Bone marrow (tissue), 2 donors: ENCODE data around the gene MORN1.
"Not testable (repeated sequence)": the region's sequence is repeated elsewhere in the genome, so short reads cannot be mapped to it uniquely, and the experiment has no call there.

Experiments used
- DNase-seq, 2 donors: peaks; one replicate each; lab custom pipeline; 2025; lab: John Stamatoyannopoulos, UW

Gene MORN1

GRCh38 chr1:2304282-2304681, 87.1 kb downstream of the MORN1 start:
- no peak for DNase-seq

GRCh38 chr1:2303781-2304180, 87.6 kb downstream of the MORN1 start:
- no peak for DNase-seq

- DNase-seq = no peak
Observed at GRCh38 chr1:2303016-2303775, 88.2 kb downstream of the MORN1 start.

GRCh38 chr1:2302292-2302925, 88.9 kb downstream of the MORN1 start:
- no peak for DNase-seq

- no peak for DNase-seq
Observed at GRCh38 chr1:2301607-2302291, 89.6 kb downstream of the MORN1 start.

- DNase-seq = peak; percentile 75 to 98
Observed at GRCh38 chr1:2300851-2301606, 90.3 kb downstream of the MORN1 start.

- peak; percentile 14 to 39 for DNase-seq
Observed at GRCh38 chr1:2300004-2300771, 91.2 kb downstream of the MORN1 start.

- no peak for DNase-seq
Observed at GRCh38 chr1:2299131-2299627, 92.2 kb downstream of the MORN1 start.

GRCh38 chr1:2298685-2299084, 92.7 kb downstream of the MORN1 start:
- DNase-seq = no peak

- no peak for DNase-seq
Observed at GRCh38 chr1:2297246-2298011, 93.9 kb downstream of the MORN1 start.

- DNase-seq = no peak
Observed at GRCh38 chr1:2296614-2297013, 94.7 kb downstream of the MORN1 start.

- DNase-seq = not testable (repeated sequence)
Observed at GRCh38 chr1:2296211-2296610, 95.1 kb downstream of the MORN1 start.

- DNase-seq = no peak
Observed at GRCh38 chr1:2295526-2295925, 95.8 kb downstream of the MORN1 start.

- DNase-seq = no peak
Observed at GRCh38 chr1:2294725-2295078, 96.7 kb downstream of the MORN1 start.

GRCh38 chr1:2294033-2294724, 97.2 kb downstream of the MORN1 start:
- no peak for DNase-seq

GRCh38 chr1:2292725-2293450, 98.5 kb downstream of the MORN1 start:
- DNase-seq = no peak

GRCh38 chr1:2291577-2291976, 99.8 kb downstream of the MORN1 start:
- no peak for DNase-seq

- DNase-seq = peak; percentile 68 to 96
Observed at GRCh38 chr1:2290595-2291510, 100.5 kb downstream of the MORN1 start.
